ENCODE measurements around the gene AHRR. TPM values are rescaled to one million over a fixed set of nuclear protein-coding genes. Genes with fewer than 3 reads are reported as not detected.
A peak's percentile ranks its signal among the peaks of the same experiment; 100 is the strongest.
"Not testable (repeated sequence)": the region's sequence is repeated elsewhere in the genome, so short reads cannot be mapped to it uniquely, and the experiment has no call there.

Gene AHRR
- 2.0 TPM for total RNA-seq (ENCODE audit: unreplicated experiment)
- long read RNA-seq, partial matches to known transcripts = 0 of 1 reads
- long read RNA-seq, other reads (novel, unspliced or antisense) = 1 of 1 reads

- no peaks in the 10 kb centered on the region for H3K4me1 Mint-ChIP-seq (ENCODE audit: low read depth, unreplicated experiment)
- TF ChIP-seq, protein P1, sequence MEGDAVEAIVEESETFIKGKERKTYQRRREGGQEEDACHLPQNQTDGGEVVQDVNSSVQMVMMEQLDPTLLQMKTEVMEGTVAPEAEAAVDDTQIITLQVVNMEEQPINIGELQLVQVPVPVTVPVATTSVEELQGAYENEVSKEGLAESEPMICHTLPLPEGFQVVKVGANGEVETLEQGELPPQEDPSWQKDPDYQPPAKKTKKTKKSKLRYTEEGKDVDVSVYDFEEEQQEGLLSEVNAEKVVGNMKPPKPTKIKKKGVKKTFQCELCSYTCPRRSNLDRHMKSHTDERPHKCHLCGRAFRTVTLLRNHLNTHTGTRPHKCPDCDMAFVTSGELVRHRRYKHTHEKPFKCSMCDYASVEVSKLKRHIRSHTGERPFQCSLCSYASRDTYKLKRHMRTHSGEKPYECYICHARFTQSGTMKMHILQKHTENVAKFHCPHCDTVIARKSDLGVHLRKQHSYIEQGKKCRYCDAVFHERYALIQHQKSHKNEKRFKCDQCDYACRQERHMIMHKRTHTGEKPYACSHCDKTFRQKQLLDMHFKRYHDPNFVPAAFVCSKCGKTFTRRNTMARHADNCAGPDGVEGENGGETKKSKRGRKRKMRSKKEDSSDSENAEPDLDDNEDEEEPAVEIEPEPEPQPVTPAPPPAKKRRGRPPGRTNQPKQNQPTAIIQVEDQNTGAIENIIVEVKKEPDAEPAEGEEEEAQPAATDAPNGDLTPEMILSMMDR (IDR thresholded peaks at IDR 0.05; ENCODE audit: partially characterized antibody, unreplicated experiment) = peak; percentile 27
- DNase-seq = peak; percentile 83
- no peaks in the 10 kb centered on the region for H3K36me3 Mint-ChIP-seq (ENCODE audit: unreplicated experiment)
- H3K9me3 Mint-ChIP-seq (ENCODE audit: unreplicated experiment) = peaks cover 2% of the 10 kb centered on the region
- peaks cover 16% of the 10 kb centered on the region for H3K27me3 Mint-ChIP-seq (ENCODE audit: unreplicated experiment)
- peak within 1 kb of the TSS; percentile 81 for H3K4me3 Mint-ChIP-seq (ENCODE audit: unreplicated experiment)
- no peak within 1 kb of the TSS for H3K27ac Mint-ChIP-seq (ENCODE audit: unreplicated experiment)
Measured at GRCh38 chr5:321230-321725, at the start of gene AHRR. AHRR (plus strand) TSS chr5:321714; CDS start chr5:343903, 22,189 bp downstream.

GRCh38 chr5:271828-272167 lies 49.7 kb upstream of the AHRR start:
- not testable (repeated sequence) for DNase-seq; H3K36me3 Mint-ChIP-seq (ENCODE audit: unreplicated experiment); H3K9me3 Mint-ChIP-seq (ENCODE audit: unreplicated experiment); H3K4me1 Mint-ChIP-seq (ENCODE audit: low read depth, unreplicated experiment); H3K27me3 Mint-ChIP-seq (ENCODE audit: unreplicated experiment); H3K27ac Mint-ChIP-seq (ENCODE audit: unreplicated experiment)
- H3K4me3 Mint-ChIP-seq (ENCODE audit: unreplicated experiment) = peak overlapping the region; percentile 55

- H3K36me3 Mint-ChIP-seq (ENCODE audit: unreplicated experiment); H3K4me1 Mint-ChIP-seq (ENCODE audit: low read depth, unreplicated experiment); H3K9me3 Mint-ChIP-seq (ENCODE audit: unreplicated experiment); H3K27me3 Mint-ChIP-seq (ENCODE audit: unreplicated experiment); DNase-seq: not testable (repeated sequence)
- H3K4me3 Mint-ChIP-seq (ENCODE audit: unreplicated experiment) = peak overlapping the region; percentile 69
- peak overlapping the region; percentile 29 for H3K27ac Mint-ChIP-seq (ENCODE audit: unreplicated experiment)
Measured at GRCh38 chr5:273091-273490, 48.4 kb upstream of the AHRR start.

DNA sequence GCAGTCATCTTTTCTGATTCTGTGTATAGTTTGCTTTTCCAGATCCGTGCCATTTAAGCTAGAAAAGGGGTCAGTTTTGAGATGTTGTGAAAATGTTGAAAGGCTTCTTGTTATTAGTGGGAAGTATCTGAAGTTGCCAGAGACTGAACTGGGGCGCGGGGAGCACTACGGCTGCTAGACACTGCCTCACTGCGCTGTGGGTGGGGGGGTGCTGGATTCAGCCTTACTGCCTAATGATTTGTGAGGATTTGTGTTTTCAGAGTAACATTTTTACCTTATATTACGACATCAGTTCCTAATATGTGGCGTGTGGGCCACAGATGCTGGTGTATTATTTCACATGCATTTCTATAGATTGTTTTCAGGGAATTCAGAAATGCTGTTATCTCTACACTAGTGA lies 48.0 kb upstream of the AHRR start:
- not testable (repeated sequence) for H3K36me3 Mint-ChIP-seq (ENCODE audit: unreplicated experiment); H3K4me1 Mint-ChIP-seq (ENCODE audit: low read depth, unreplicated experiment); H3K27me3 Mint-ChIP-seq (ENCODE audit: unreplicated experiment); H3K9me3 Mint-ChIP-seq (ENCODE audit: unreplicated experiment); DNase-seq
- peak overlapping the region; percentile 69 for H3K4me3 Mint-ChIP-seq (ENCODE audit: unreplicated experiment)
- H3K27ac Mint-ChIP-seq (ENCODE audit: unreplicated experiment) = peak overlapping the region; percentile 29

DNA sequence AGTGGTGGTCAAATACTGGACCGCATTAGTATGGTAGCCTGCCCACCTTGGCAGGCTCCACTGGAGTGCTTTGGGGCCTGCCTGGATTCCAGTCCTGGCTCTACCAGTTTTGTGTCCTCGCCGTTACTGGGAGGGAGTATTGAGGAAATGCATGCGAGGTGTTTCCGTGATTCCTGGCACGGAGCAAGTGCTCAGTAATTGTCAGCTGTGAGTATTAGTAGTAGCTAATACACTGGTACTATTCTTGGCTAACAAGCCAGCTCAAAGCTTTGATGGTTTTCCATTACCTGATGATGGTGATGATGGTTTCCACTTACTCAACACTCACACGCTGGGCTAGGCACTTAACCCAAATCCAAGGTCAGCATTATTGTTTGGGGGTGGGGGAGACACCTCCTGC lies 47.2 kb upstream of the AHRR start:
- not testable (repeated sequence) for H3K9me3 Mint-ChIP-seq (ENCODE audit: unreplicated experiment); H3K36me3 Mint-ChIP-seq (ENCODE audit: unreplicated experiment); H3K27ac Mint-ChIP-seq (ENCODE audit: unreplicated experiment); H3K4me1 Mint-ChIP-seq (ENCODE audit: low read depth, unreplicated experiment); DNase-seq; H3K27me3 Mint-ChIP-seq (ENCODE audit: unreplicated experiment); H3K4me3 Mint-ChIP-seq (ENCODE audit: unreplicated experiment)

DNA sequence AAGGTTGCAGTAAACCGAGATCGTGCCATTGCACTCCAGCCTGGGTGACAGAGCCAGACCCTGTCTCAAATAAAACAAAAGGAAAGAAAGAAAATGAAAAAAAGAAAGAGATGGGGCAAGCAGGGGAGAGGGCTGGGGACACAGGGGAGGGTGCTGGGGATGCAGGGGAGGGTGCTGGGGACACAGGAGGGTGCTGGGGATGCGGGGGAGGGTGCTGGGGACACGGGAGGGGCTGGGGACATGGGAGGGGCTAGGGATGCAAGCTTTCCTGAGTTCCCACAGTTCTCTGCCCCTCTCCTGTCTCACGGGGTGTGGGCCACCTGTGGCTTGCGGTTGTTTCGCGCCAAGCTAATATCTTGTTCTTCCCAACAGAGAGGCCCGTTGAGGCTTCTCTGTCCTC lies 42.9 kb upstream of the AHRR start:
- H3K27me3 Mint-ChIP-seq (ENCODE audit: unreplicated experiment) = peaks cover 1% of the 10 kb centered on the region
- no peak overlapping the region for H3K27ac Mint-ChIP-seq (ENCODE audit: unreplicated experiment)
- TF ChIP-seq, protein P1 (IDR thresholded peaks at IDR 0.05; ENCODE audit: partially characterized antibody, unreplicated experiment) = no peak
- H3K4me3 Mint-ChIP-seq (ENCODE audit: unreplicated experiment) = no peak overlapping the region
- peaks cover 27% of the 10 kb centered on the region for H3K36me3 Mint-ChIP-seq (ENCODE audit: unreplicated experiment)
- no peaks in the 10 kb centered on the region for H3K4me1 Mint-ChIP-seq (ENCODE audit: low read depth, unreplicated experiment)
- peaks cover 17% of the 10 kb centered on the region for H3K9me3 Mint-ChIP-seq (ENCODE audit: unreplicated experiment)
- no peak for DNase-seq

DNA sequence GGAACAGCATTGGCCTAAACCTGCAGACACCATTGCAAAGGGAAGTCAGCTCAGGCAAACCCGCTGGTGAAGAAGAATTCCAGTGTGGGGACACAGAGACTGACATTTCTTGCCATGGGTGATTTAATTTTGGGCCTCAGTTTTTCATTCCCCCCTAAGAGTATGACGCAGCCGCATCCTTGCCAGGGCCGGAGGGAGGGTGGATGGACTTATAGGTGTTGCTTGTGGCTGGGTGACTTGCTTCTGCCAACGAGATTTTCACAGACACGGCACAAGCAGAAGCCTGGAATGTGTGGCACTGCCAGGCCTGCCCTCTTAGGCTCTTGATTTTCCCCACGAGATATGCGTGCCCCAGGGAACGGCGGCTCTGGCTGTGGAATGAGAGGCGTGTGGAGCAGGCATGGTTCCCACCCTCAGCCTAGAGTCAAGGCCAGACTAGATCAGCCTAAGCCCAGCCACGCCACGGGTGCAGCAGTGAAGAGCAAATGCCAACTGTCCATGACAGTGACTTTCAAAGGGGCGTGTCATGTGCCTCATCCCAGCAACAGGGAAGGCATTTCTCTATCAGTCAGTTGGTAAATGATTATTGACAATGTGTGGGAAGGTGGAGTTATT lies 42.4 kb upstream of the AHRR start:
- not testable (repeated sequence) for H3K4me3 Mint-ChIP-seq (ENCODE audit: unreplicated experiment); H3K27me3 Mint-ChIP-seq (ENCODE audit: unreplicated experiment); H3K27ac Mint-ChIP-seq (ENCODE audit: unreplicated experiment); H3K4me1 Mint-ChIP-seq (ENCODE audit: low read depth, unreplicated experiment); DNase-seq
- Mint-ChIP-seq H3K9me3 (ENCODE audit: unreplicated experiment) (peaks cover 17% of the 10 kb centered on the region), H3K36me3 (ENCODE audit: unreplicated experiment) (peaks cover 32% of the 10 kb centered on the region)

All from glutamatergic neuron (in vitro differentiated cells).